ENCODE data around the gene CD38.

CD38 gene

GRCh38 chr4:15901007-15901406 lies 122.9 kb downstream of the CD38 start:
- no peak for DNase-seq

GRCh38 chr4:15901998-15902397 lies 123.9 kb downstream of the CD38 start:
- no peak for DNase-seq

GRCh38 chr4:15902746-15903145 lies 124.6 kb downstream of the CD38 start:
- DNase-seq: no peak

All from right kidney (tissue), 1 donor.